ENCODE measurements around the gene SLC6A20. TPM values are rescaled to one million over a fixed set of nuclear protein-coding genes. Genes with fewer than 3 reads are reported as not detected.

The SLC6A20 gene
- total and polyA plus RNA-seq, 2 of the 13 experiments (the other 11 are each of a cell fraction or from before 2014, with no cell fraction given), result not detected

GRCh38 chr3:45741247-45741646, 55.1 kb downstream of the SLC6A20 start (continued):
- no peak for TF ChIP-seq HOMEZ (CRISPR knock-in tag; IDR thresholded peaks at IDR 0.05; ENCODE audit: low read depth)
- TF ChIP-seq MEF2D (CRISPR knock-in tag; IDR thresholded peaks at IDR 0.05), result no peak
- TF ChIP-seq CENPX (CRISPR knock-in tag; IDR thresholded peaks at IDR 0.05), result no peak

- 100% methylated on average over 2 of the region's 2 CpGs for WGBS (ENCODE audit: low lambda C conversion rate)
- H3K36me3 ChIP-seq (replicated peaks in 1 of 2; ENCODE audit: control insufficient read depth in 1 of 2, insufficient read depth in 2 of 2, low read length in 2 of 2), result peaks cover 13 to 82% of the 10 kb centered on the region in 2 experiments
- TF ChIP-seq XBP1 (CRISPR knock-in tag; IDR thresholded peaks at IDR 0.05) (no peak), TFAP4 (IDR thresholded peaks at IDR 0.05; ENCODE audit: borderline replicate concordance, low read depth) (no peak), MBNL3 (CRISPR knock-in tag; conservative IDR thresholded peaks at IDR 0.05) (no peak), SSRP1 (CRISPR knock-in tag; IDR thresholded peaks at IDR 0.05) (no peak), MAX (IDR thresholded peaks at IDR 0.05) (no peak), DBP (CRISPR knock-in tag; IDR thresholded peaks at IDR 0.05; ENCODE audit: not compliant biosample characterization) (no peak), AHR (CRISPR knock-in tag; IDR thresholded peaks at IDR 0.05) (no peak), ZNF362 (CRISPR knock-in tag; IDR thresholded peaks at IDR 0.05; ENCODE audit: borderline replicate concordance) (no peak), AFF4 (CRISPR knock-in tag; IDR thresholded peaks at IDR 0.05) (no peak), ZNF136 (CRISPR knock-in tag; IDR thresholded peaks at IDR 0.05; ENCODE audit: low read depth) (no peak), FOSL2 (CRISPR knock-in tag; IDR thresholded peaks at IDR 0.05) (no peak), TBP (CRISPR knock-in tag; IDR thresholded peaks at IDR 0.05) (no peak)
- no peak overlapping the region for H3K4me3 ChIP-seq (replicated peaks in 1 of 3; ENCODE audit: insufficient read depth in 1 of 3, low read depth in 2 of 3, low read length in 3 of 3)
- no peak overlapping the region for H3K4me2 ChIP-seq (ENCODE audit: low read depth, low read length)
- no peak overlapping the region for H2AFZ ChIP-seq (ENCODE audit: low read length)
- H3K9me3 ChIP-seq (ENCODE audit: low read length), result no peaks in the 10 kb centered on the region
- H3K27ac ChIP-seq (ENCODE audit: extremely low read length, insufficient read depth, low read length), result no peak overlapping the region
- FAIRE-seq, result no peak
- no peak for DNase-seq (ENCODE audit: low spot score)
- no peaks in the 10 kb centered on the region for H3K27me3 ChIP-seq (ENCODE audit: control insufficient read depth in 1 of 2, insufficient read depth in 2 of 2, low read length in 2 of 2)
- H3K4me1 ChIP-seq (ENCODE audit: insufficient read depth, low read length), result peaks cover 9% of the 10 kb centered on the region
- intact Hi-C loops (cut with micrococcal nuclease; ENCODE audit: unreplicated experiment) (no loop called here), in situ Hi-C loops (cut with HindIII; ENCODE audit: extremely low pct_ligation_motif_present, low pct_unique_long_range_greater_than_20kb) (no loop called here)
- no peaks in the 10 kb centered on the region for H3K79me2 ChIP-seq (ENCODE audit: insufficient read depth, low read length)
- H3K9ac ChIP-seq (ENCODE audit: insufficient read depth, low read depth, low read length), result no peak overlapping the region
- POLR2A ChIA-PET, result no interaction called here
- H4K20me1 ChIP-seq (ENCODE audit: insufficient read depth, low read length), result no peaks in the 10 kb centered on the region
- ATAC-seq, result no peak
- no TSS peak for BruUV-seq (replicated peaks)
- CTCF ChIA-PET (ENCODE audit: low intra/inter-chr PET ratio, low total read pairs), result no interaction called here
These were observed 56.3 kb downstream of the SLC6A20 start for GRCh38 chr3:45739991-45740390.
